Calu3 (cell line): ENCODE results near the gene CEACAM21. TPM values are rescaled to one million over a fixed set of nuclear protein-coding genes. Genes with fewer than 3 reads are reported as not detected.

Experiments used
- BruUV-seq: library from RNA; stranded (reverse); fragments of 400-500 nt; replicated peaks from 2 replicates; lab custom pipeline; 2021; lab: Mats Ljungman, UMichigan
- CTCF ChIA-PET: fragments of 300-600 bp; sonication (Branson Sonifier 250); formaldehyde crosslinking; loops from one replicate; lab custom pipeline; 2022; ENCODE audit warnings: antibody characterized with exemption; lab: Charles Lee
- DNase-seq: peaks from one replicate; pipeline ENCODE4 v3.0.0; 2022
- H3K27ac Mint-ChIP-seq: one replicate; pipeline ENCODE4 v1.8.0; 2022; ENCODE audit warnings: mixed read lengths; ENCODE audit not compliant: unreplicated experiment
- H3K27me3 Mint-ChIP-seq: one replicate; pipeline ENCODE4 v1.8.0; 2022; ENCODE audit warnings: mixed read lengths; ENCODE audit not compliant: unreplicated experiment
- H3K36me3 Mint-ChIP-seq: one replicate; pipeline ENCODE4 v1.8.0; 2022; ENCODE audit warnings: mild to moderate bottlenecking, moderate library complexity, mixed read lengths; ENCODE audit not compliant: insufficient read depth, unreplicated experiment
- H3K4me1 Mint-ChIP-seq: one replicate; pipeline ENCODE4 v1.8.0; 2022; ENCODE audit warnings: mild to moderate bottlenecking, low read depth, mixed read lengths; ENCODE audit not compliant: unreplicated experiment
- H3K4me3 Mint-ChIP-seq: one replicate; pipeline ENCODE4 v1.8.0; 2022; ENCODE audit warnings: mild to moderate bottlenecking, low read depth, moderate library complexity, mixed read lengths; ENCODE audit not compliant: unreplicated experiment
- H3K9me3 Mint-ChIP-seq: one replicate; pipeline ENCODE4 v1.8.0; 2022; ENCODE audit warnings: low read depth, mixed read lengths; ENCODE audit not compliant: unreplicated experiment
- intact Hi-C: fragments of 100-400 bp; cut with micrococcal nuclease; formaldehyde crosslinking; loops from one replicate; pipeline ENCODE4 v1.10.0; 2022; ENCODE audit not compliant: unreplicated experiment
- total RNA-seq: library from RNA; stranded (reverse); gene quantifications from 2 replicates; pipeline ENCODE4 v1.2.3, GENCODE V29; 2022
- TF ChIP-seq, protein P1 (sequence below): fragments of 200-600 bp; IDR thresholded peaks from one replicate; pipeline ENCODE4 v1.8.0; 2022; ENCODE audit warnings: antibody characterized with exemption; ENCODE audit not compliant: unreplicated experiment

Gene CEACAM21
- total RNA-seq, 1 experiment from 2014 or later: not detected

DNA sequence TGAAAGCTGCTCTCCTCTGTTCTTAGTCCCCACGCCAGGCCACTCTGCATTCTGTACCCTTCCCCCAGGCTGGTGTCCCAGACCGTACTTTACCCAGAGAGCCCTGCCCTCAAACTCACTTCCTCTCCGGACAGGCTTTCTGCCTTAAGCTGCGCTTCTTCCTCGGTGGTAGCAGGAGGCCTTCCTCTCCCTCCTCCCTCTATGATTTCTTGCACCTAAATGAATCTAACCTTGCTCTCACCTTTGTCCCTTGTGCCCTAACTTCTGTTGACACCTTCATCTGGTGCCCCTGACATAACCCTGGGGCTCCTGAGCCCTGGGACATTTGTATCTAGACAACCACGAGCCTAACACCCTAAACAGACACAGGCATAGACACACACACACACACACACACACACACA lies 29.6 kb upstream of the CEACAM21 start:
- intact Hi-C loops: no loop called here
- Mint-ChIP-seq H3K36me3 (no peaks in the 10 kb centered on the region), H3K27ac (no peak overlapping the region), H3K9me3 (no peaks in the 10 kb centered on the region), H3K27me3 (peaks cover 42% of the 10 kb centered on the region), H3K4me3 (no peak overlapping the region), H3K4me1 (peaks cover 32% of the 10 kb centered on the region)
- TF ChIP-seq, protein P1, sequence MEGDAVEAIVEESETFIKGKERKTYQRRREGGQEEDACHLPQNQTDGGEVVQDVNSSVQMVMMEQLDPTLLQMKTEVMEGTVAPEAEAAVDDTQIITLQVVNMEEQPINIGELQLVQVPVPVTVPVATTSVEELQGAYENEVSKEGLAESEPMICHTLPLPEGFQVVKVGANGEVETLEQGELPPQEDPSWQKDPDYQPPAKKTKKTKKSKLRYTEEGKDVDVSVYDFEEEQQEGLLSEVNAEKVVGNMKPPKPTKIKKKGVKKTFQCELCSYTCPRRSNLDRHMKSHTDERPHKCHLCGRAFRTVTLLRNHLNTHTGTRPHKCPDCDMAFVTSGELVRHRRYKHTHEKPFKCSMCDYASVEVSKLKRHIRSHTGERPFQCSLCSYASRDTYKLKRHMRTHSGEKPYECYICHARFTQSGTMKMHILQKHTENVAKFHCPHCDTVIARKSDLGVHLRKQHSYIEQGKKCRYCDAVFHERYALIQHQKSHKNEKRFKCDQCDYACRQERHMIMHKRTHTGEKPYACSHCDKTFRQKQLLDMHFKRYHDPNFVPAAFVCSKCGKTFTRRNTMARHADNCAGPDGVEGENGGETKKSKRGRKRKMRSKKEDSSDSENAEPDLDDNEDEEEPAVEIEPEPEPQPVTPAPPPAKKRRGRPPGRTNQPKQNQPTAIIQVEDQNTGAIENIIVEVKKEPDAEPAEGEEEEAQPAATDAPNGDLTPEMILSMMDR: no peak
- CTCF ChIA-PET: interaction anchor here (0.9 kb wide), 1 partner anchor 104 kb away, joined by 8 read pairs; the partner anchor contains the start of gene ERICH4
- no peak for DNase-seq
- BruUV-seq: no TSS peak

DNA sequence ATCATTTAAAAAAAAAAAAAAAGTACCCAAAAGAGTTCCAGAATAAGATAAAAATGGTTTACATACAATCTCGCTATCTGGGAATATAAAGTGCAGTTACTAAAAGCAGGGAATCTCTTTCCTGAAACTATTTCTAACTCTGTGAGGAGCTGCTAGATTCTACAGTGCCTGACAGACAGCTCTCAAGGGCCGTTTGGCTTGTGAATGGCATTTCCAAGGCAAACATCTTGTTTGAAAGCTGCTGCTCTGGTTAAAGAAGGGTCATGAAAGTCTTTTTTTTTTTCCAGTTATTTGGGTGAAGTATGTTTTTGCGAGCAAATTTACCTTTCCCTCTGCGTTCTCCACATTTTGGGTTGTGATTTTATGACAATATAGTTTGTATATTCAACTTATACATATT lies 29.0 kb upstream of the CEACAM21 start:
- CTCF ChIA-PET: interaction anchor here (0.9 kb wide), 1 partner anchor 104 kb away, joined by 8 read pairs; the partner anchor contains the start of gene ERICH4
- no peak for DNase-seq
- no peaks in the 10 kb centered on the region for H3K9me3 Mint-ChIP-seq
- TF ChIP-seq, protein P1: no peak
- no peaks in the 10 kb centered on the region for H3K36me3 Mint-ChIP-seq
- H3K4me3 Mint-ChIP-seq: no peak overlapping the region
- no TSS peak for BruUV-seq
- H3K4me1 Mint-ChIP-seq: peaks cover 31% of the 10 kb centered on the region
- intact Hi-C loops: no loop called here
- no peak overlapping the region for H3K27ac Mint-ChIP-seq
- H3K27me3 Mint-ChIP-seq: peaks cover 39% of the 10 kb centered on the region

DNA sequence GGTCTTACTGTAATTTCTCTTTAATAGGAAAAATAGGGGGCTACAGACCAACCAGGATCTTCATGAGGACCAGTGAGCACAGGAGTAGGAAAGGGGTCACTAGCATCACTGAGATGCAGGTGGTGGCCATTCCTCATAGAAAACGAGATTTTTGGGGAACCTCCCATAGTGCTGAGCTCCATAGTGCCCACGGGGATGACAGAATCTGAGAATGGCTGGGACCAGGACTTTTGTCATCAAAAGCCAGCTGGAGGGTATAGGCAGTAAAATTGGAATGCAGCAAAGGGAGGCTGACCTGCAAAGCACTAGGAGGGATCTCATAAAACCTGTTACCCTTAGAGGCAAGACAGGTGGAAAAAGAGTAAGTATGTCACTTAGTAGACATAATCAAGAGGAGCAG lies 28.4 kb upstream of the CEACAM21 start:
- no TSS peak for BruUV-seq
- TF ChIP-seq, protein P1: no peak
- H3K36me3 Mint-ChIP-seq: no peaks in the 10 kb centered on the region
- no peak overlapping the region for H3K4me3 Mint-ChIP-seq
- intact Hi-C loops: no loop called here
- no peak overlapping the region for H3K27ac Mint-ChIP-seq
- H3K4me1 Mint-ChIP-seq: peaks cover 25% of the 10 kb centered on the region
- no peaks in the 10 kb centered on the region for H3K9me3 Mint-ChIP-seq
- CTCF ChIA-PET: interaction anchor here (0.9 kb wide), 1 partner anchor 105 kb away, joined by 8 read pairs; the partner anchor contains the start of gene ERICH4
- DNase-seq: no peak
- H3K27me3 Mint-ChIP-seq: peaks cover 38% of the 10 kb centered on the region

DNA sequence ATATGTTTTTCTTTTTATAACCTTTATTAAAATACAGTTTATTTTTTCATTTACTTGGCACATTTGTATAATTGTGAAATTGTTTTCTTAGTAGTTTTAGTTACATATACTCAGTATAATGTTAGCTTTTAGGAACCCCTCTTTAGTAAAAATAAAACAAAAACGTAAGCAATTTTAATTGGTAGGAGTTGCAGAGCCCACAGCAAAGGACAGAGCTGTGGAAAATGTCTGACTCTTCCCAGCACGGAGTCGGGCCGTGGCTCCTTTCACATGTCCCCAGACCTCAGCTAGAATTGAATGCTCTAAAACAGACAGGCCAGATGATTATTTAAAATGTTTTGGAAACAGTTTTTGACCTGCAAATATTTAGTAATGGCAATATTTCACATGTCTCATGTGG lies 27.9 kb upstream of the CEACAM21 start:
- Mint-ChIP-seq H3K27ac (no peak overlapping the region), H3K27me3 (peaks cover 40% of the 10 kb centered on the region), H3K9me3 (no peaks in the 10 kb centered on the region), H3K36me3 (no peaks in the 10 kb centered on the region), H3K4me1 (peaks cover 24% of the 10 kb centered on the region), H3K4me3 (no peak overlapping the region)
- TF ChIP-seq, protein P1: no peak
- BruUV-seq: no TSS peak
- intact Hi-C loops: no loop called here
- no peak for DNase-seq
- CTCF ChIA-PET: interaction anchor here (1.1 kb wide), 1 partner anchor 203 kb away, joined by 3 read pairs; no protein-coding TSS in a partner anchor
